K562 (cell line): ENCODE results near the gene AAK1. TPM values are rescaled to one million over a fixed set of nuclear protein-coding genes. Genes with fewer than 3 reads are reported as not detected.
A peak's percentile ranks its signal among the peaks of the same experiment; 100 is the strongest.

Experiments
- ASH1L ChIP-seq: fragments of 450-650 bp; IDR thresholded peaks from 2 replicates; pipeline ENCODE4 v1.6.1; 2018; ENCODE audit warnings: borderline replicate concordance, mild to moderate bottlenecking, low read depth; ENCODE audit not compliant: partially characterized antibody
- BCL6 ChIP-seq: fragments of 250-450 bp; sonication (Bioruptor Pico); IDR thresholded peaks from 2 replicates; pipeline ENCODE4 v1.4.0; 2020
- DMBX1 ChIP-seq: fragments of 250-450 bp; sonication (Bioruptor Pico); IDR thresholded peaks from 2 replicates; pipeline ENCODE4 v1.8.0; 2022; ENCODE audit warnings: inconsistent platforms, mild to moderate bottlenecking, moderate library complexity, borderline replicate concordance
- ETV5 ChIP-seq: sonication (generic); formaldehyde crosslinking; IDR thresholded peaks from 2 replicates; pipeline ENCODE4 v1.4.0; 2020; ENCODE audit warnings: low read depth, mild to moderate bottlenecking, missing genetic modification reagents
- GATAD2B ChIP-seq: fragments of 450-650 bp; IDR thresholded peaks from 2 replicates; pipeline ENCODE4 v1.6.1; 2017; ENCODE audit warnings: mild to moderate bottlenecking, borderline replicate concordance
- MAFK ChIP-seq: IDR thresholded peaks from 2 replicates; pipeline ENCODE4 v1.6.1; 2011; ENCODE audit warnings: low read length, improper control_type of control experiment
- NBN ChIP-seq: fragments of 450-650 bp; IDR thresholded peaks from 2 replicates; pipeline ENCODE4 v1.6.1; 2016; ENCODE audit warnings: low read depth, mild to moderate bottlenecking
- NCOA1 ChIP-seq: fragments of 450-650 bp; IDR thresholded peaks from 2 replicates; pipeline ENCODE4 v1.6.1; 2016; ENCODE audit warnings: low read depth
- PBX2 ChIP-seq, 2 experiments: IDR thresholded peaks in 1 of 2; conservative IDR thresholded peaks in 1 of 2; 2 replicates each; pipeline ENCODE4 v1.6.1; 2016; ENCODE audit warnings: low read depth in 2 of 2, mild to moderate bottlenecking in 1 of 2, missing compliant biosample characterization in 1 of 2, missing genetic modification characterization in 1 of 2, moderate library complexity in 1 of 2
- RBFOX2 ChIP-seq: fragments of 200-400 bp; formaldehyde crosslinking; IDR thresholded peaks from 2 replicates; pipeline ENCODE4 v1.6.1; 2017; ENCODE audit warnings: low read depth, mild to moderate bottlenecking, low read length, moderate library complexity
- SMAD2 ChIP-seq: fragments of 150-350 bp; IDR thresholded peaks from 2 replicates; pipeline ENCODE4 v1.6.1; 2014; ENCODE audit warnings: low read depth, mild to moderate bottlenecking, low read length
- SMARCB1 ChIP-seq: IDR thresholded peaks from 2 replicates; pipeline ENCODE4 v1.6.1; 2011; ENCODE audit warnings: improper control_type of control experiment, low read depth; ENCODE audit not compliant: insufficient read length
- SRF ChIP-seq, 2 experiments: fragments of 250-450, 450-650 bp in 1 of 2; sonication (Bioruptor Pico) in 1 of 2; sonication (generic) in 1 of 2; formaldehyde crosslinking; IDR thresholded peaks; 2 replicates each; pipeline versions ENCODE4 v1.5.0 to v1.5.1; 2020 to 2022; ENCODE audit warnings: mild to moderate bottlenecking in 1 of 2, missing genetic modification reagents in 1 of 2
- SRSF3 ChIP-seq: fragments of 200-400 bp; formaldehyde crosslinking; IDR thresholded peaks from 2 replicates; pipeline ENCODE4 v1.6.1; 2016; ENCODE audit warnings: mild to moderate bottlenecking, low read length, moderate library complexity; ENCODE audit not compliant: insufficient read depth
- YBX1 ChIP-seq: fragments of 450-650 bp; IDR thresholded peaks from 2 replicates; pipeline ENCODE4 v1.7.1; 2016; ENCODE audit warnings: mild to moderate bottlenecking
- ZNF699 ChIP-seq: fragments of 250-450 bp; sonication (Bioruptor Pico); IDR thresholded peaks from 2 replicates; pipeline ENCODE4 v1.8.0; 2021; ENCODE audit warnings: mild to moderate bottlenecking, moderate library complexity; ENCODE audit not compliant: insufficient replicate concordance
- polyA plus RNA-seq, 8 experiments: library from polyadenylated mRNA; depleted of rRNA in 4 of 8; stranded (reverse) in 5 of 8; unstranded in 3 of 8; fragments of >200 nt; fragmentation: Nextera tagmentation in 2 of 8; fragmentation: Illumina TruSeq in 1 of 8; extraction: Ambion mirVana in 2 of 8; extraction: Trizol in 1 of 8; gene quantifications; 2 replicates each; pipeline versions ENCODE4 v1.2.1 to v1.2.3, GENCODE V29; 2011 to 2014; ENCODE audit warnings: inconsistent platforms in 1 of 8, missing spikeins in 1 of 8
- total RNA-seq, 7 experiments: library from RNA; depleted of rRNA in 6 of 7; stranded (reverse); fragments of >200 nt in 6 of 7; fragmentation: Illumina TruSeq in 2 of 7; extraction: Trizol in 2 of 7; gene quantifications; 2 replicates each; pipeline versions ENCODE4 v1.2.1 to v1.2.3, GENCODE V29; 2011 to 2021; ENCODE audit warnings: low replicate concordance in 1 of 7
- TF ChIP-seq, protein P1 (sequence below): fragments of 450-650 bp; formaldehyde crosslinking; conservative IDR thresholded peaks from 2 replicates; pipeline ENCODE4 v1.4.0; 2022; ENCODE audit warnings: mild to moderate bottlenecking, missing genetic modification characterization
- TF ChIP-seq, protein P2 (sequence below): fragments of 250-450 bp; sonication (Bioruptor Pico); IDR thresholded peaks from 2 replicates; pipeline ENCODE4 v1.5.0; 2021
- TF ChIP-seq, protein P3 (sequence below): fragments of 250-450 bp; sonication (Bioruptor Pico); IDR thresholded peaks from 2 replicates; pipeline ENCODE4 v1.9.0; 2021; ENCODE audit warnings: mild to moderate bottlenecking

AAK1 gene
- total and polyA plus RNA-seq, 9 of the 15 experiments (the other 6 are each of a cell fraction or from before 2014, with no cell fraction given): 0.89 to 17.1 (median 6.0) TPM

DNA sequence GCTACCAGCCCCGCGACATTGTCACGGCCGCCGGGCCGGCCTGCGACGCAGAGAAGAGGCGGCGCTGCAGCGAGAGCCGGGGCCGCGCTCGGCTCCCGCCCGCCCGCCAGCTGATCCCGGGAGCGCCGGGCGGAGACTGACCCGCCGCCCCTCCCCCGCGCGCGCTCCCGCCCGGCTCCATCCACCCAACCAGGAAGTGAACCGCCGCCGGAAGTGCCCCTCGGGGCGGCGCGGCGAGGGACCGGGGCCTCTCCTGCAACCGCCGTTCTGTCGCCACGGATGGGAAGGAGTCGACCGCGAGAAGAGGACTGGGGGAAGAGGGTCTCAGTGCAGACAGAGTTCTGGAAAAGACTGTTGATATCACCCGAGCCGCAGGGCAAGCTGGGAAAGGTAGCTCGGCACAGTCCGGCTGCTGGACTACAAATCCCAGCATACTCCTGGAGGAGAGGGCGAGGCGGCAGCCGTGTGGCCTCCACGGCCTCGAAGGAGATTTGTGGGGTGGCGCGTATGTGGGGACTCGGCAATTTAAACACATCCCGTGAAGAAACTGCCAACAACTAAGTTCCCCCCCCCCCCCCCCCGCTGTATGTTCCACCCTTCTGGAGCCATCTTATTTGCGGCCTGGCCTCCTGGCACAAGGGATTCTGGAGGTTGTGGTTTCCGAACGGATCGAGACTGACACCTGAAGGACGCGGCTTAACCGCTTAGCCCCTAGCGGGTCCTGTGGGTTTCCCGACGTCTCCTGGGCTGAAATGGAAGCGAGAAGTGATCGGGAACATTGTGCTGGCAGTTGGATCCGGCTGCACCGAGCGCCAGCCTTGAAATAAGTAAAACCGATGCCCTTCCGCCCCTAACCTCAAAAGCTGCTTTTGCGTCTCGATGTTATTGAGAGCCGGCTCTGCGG lies at the start of gene AAK1 (continued):
- TF ChIP-seq PBX2 (CRISPR knock-in tag; IDR thresholded peaks at IDR 0.05; ENCODE audit: low read depth): no peak
- TF ChIP-seq PBX2 (tag; conservative IDR thresholded peaks at IDR 0.05; ENCODE audit: low read depth): no peak
- TF ChIP-seq, protein P1, sequence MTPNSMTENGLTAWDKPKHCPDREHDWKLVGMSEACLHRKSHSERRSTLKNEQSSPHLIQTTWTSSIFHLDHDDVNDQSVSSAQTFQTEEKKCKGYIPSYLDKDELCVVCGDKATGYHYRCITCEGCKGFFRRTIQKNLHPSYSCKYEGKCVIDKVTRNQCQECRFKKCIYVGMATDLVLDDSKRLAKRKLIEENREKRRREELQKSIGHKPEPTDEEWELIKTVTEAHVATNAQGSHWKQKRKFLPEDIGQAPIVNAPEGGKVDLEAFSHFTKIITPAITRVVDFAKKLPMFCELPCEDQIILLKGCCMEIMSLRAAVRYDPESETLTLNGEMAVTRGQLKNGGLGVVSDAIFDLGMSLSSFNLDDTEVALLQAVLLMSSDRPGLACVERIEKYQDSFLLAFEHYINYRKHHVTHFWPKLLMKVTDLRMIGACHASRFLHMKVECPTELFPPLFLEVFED (CRISPR knock-in tag): peak; percentile 80; the same call in 1 of the 2 replicates
- TF ChIP-seq RBFOX2: peak; percentile 95
- TF ChIP-seq ETV5: peak; percentile 88
- TF ChIP-seq SMAD2: no peak
- TF ChIP-seq ZNF699 (CRISPR knock-in tag): no peak
- TF ChIP-seq GATAD2B: peak; percentile 81; the same call in 1 of the 2 replicates
- no peak for TF ChIP-seq BCL6
- no peak for TF ChIP-seq SRF (CRISPR knock-in tag; IDR thresholded peaks at IDR 0.05)
- TF ChIP-seq, protein P2, sequence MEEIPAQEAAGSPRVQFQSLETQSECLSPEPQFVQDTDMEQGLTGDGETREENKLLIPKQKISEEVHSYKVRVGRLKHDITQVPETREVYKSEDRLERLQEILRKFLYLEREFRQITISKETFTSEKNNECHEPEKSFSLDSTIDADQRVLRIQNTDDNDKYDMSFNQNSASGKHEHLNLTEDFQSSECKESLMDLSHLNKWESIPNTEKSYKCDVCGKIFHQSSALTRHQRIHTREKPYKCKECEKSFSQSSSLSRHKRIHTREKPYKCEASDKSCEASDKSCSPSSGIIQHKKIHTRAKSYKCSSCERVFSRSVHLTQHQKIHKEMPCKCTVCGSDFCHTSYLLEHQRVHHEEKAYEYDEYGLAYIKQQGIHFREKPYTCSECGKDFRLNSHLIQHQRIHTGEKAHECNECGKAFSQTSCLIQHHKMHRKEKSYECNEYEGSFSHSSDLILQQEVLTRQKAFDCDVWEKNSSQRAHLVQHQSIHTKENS (CRISPR knock-in tag): no peak
- TF ChIP-seq DMBX1 (CRISPR knock-in tag): no peak
- TF ChIP-seq NCOA1: peak; percentile 59; the same call in 1 of the 2 replicates
- TF ChIP-seq NBN: no peak
- TF ChIP-seq SMARCB1: no peak
- peak; percentile 60 for TF ChIP-seq ASH1L
- no peak for TF ChIP-seq YBX1
- no peak for TF ChIP-seq MAFK
- TF ChIP-seq, protein P3, sequence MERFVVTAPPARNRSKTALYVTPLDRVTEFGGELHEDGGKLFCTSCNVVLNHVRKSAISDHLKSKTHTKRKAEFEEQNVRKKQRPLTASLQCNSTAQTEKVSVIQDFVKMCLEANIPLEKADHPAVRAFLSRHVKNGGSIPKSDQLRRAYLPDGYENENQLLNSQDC (CRISPR knock-in tag): no peak
- no peak for TF ChIP-seq SRSF3
